Fibroblast of the conjunctiva (primary cell): ENCODE results near the gene LIME1.

Experiments
- DNase-seq: peaks from one replicate; pipeline ENCODE4 v3.0.0-alpha.2; 2010; ENCODE audit warnings: low read depth

The LIME1 gene

GRCh38 chr20:63737945-63738686 lies 1.7 kb downstream of the LIME1 start:
- no peak for DNase-seq

GRCh38 chr20:63738687-63739129 lies 2.2 kb downstream of the LIME1 start:
- DNase-seq, result no peak

DNA sequence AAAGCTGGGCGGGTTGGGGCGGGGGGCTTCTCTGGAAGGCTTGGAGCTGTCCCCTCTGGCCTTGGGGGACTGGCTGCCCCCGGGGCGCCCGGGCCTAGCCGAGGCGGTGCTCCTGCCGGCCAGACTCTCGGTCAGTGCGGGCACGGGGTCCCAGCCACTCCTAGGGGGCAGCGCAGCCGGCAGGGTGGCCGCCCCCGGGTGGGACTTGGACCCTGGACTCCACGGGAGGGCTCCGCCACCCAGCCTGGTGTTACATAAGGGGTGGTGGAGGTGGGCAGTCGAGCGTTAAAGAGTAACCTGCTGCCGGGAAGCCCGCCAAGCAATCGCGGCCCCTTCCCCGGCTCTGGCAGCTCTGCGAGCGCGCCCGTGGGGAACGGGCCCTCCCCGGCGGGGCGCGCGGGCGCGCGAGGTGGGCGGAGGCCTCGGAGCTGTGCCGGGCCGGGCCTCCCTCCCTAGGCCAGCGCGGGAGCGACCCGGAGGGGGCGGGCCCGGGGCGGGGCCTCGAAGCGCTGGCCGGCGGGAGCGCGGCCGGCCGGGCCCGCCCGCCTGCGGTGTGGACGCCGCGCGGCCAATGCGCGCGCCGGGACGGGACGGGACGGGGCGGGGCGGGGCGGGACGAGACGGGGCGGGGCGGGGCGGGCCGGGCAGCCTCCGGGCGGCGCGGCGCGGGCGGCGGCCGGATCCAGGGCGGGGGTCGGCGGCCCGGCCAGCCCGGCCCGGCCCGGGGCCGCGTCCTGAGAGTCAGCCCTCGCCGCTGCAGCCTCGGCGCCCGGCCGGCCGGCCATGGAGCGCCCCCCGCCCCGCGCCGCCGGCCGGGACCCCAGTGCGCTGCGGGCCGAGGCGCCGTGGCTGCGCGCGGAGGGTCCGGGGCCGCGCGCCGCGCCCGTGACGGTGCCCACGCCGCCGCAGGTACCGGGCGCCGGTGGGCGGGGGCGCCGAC lies 2.9 kb downstream of the LIME1 start, which contains the start of gene SLC2A4RG:
TSS of gene SLC2A4RG (plus strand) at position 647 of the 940 bp plus-strand sequence. CDS start at position 784, 137 bp downstream.
- DNase-seq, result peak; percentile 26

DNA sequence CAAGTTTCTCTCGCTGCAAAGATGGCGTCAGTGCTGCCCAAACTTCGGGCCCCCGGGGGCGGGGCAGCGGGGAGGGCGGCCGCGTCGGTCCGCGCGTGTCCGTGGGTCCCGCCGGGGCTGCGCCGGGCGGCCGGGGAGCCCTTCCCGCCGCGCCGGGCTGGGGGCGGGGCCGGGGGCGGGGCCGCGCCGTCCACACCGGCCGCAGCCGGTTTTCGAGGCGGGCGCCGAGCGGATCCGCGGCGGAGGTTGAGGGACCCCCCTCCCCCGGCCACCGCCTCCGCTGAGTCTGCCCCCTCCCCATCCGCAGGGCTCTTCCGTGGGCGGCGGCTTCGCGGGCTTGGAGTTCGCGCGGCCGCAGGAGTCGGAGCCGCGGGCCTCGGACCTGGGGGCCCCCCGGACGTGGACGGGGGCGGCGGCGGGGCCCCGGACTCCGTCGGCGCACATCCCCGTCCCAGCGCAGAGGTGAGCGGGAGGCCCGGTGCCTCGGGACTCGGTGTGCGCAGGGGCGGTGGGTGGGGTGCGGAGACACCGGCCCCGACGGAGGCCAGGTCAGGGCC lies 3.7 kb downstream of the LIME1 start:
- peak; percentile 20 for DNase-seq

GRCh38 chr20:63740627-63741353 lies 4.3 kb downstream of the LIME1 start:
- DNase-seq, result peak; percentile 91

DNA sequence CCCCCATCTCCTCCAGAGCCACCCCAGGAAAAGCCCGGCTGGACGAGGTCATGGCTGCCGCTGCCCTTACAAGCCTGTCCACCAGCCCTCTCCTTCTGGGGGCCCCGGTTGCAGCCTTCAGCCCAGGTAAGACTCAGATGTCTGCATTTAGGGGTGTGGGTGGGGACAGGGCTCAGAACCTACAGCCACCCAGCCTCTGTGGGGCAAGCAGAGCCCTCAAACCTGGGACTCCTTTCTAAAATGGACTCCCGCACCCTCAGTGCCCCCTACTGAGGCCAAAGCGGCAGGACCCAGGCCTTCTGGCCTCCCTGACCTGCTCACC lies 4.9 kb downstream of the LIME1 start:
- DNase-seq, result no peak

- no peak for DNase-seq
These were observed 5.4 kb downstream of the LIME1 start for GRCh38 chr20:63741676-63742380.

DNA sequence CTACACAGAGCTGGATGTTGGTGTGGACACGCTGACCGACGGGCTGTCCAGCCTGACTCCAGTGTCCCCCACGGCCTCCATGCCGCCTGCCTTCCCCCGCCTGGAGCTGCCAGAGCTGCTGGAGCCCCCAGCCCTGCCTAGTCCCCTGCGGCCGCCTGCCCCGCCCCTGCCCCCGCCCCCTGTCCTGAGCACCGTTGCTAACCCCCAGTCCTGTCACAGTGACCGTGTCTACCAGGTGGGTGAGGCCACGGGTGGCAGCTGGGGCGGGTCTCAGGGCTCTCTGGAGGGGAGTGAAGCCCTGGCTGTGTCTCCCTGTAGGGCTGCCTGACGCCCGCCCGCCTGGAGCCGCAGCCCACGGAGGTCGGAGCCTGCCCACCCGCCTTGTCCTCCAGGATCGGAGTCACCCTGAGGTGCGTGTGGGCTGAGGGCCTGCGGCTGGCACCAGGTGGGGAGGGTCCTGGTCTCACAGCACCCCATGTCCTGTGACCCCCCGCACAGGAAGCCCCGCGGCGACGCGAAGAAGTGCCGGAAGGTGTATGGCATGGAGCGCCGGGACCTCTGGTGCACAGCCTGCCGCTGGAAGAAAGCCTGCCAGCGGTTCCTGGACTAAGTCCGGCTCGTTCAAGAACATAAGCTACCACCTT lies 6.0 kb downstream of the LIME1 start:
- no peak for DNase-seq

DNA sequence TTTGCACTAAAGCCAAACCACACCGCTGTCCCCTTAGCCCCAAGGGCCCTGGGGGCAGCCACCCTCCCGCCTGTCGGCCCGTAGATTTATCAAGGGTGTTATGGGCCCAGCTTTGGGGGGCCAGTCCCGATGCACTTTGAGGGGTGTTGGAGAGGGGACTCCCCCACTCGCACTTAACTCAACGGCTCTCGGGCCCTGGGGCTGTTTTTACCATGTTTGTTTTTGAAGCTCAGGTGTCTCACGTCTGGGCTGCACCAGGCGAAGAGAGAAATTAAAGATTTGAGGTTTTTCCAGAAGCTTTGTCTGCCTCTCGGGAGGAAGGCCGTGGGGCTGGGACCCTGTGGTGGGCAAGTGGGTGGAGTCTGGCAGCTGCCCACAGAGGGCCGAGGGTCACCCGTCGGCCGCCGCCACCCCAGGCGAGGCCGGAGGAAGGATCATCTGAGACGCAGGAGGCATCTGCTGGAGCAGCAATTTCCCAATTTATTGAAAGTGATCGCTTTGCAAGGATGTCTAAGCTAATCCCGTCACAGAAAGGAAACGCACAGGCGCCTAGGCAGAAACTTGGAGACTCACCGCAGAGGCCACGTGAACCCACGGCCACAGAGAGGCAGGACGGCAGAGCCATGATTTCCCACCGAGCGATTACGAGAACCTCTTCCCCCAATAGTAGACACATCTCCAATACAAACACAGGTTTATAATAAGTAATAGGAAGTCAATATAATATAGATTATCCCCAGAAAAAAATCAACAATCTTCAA lies 6.9 kb downstream of the LIME1 start:
- DNase-seq, result no peak

- no peak for DNase-seq
These were observed 7.7 kb downstream of the LIME1 start for GRCh38 chr20:63744158-63744557.

- no peak for DNase-seq
These were observed 8.3 kb downstream of the LIME1 start for GRCh38 chr20:63744574-63745423.

GRCh38 chr20:63745424-63745805 lies 9.0 kb downstream of the LIME1 start:
- DNase-seq, result no peak

DNA sequence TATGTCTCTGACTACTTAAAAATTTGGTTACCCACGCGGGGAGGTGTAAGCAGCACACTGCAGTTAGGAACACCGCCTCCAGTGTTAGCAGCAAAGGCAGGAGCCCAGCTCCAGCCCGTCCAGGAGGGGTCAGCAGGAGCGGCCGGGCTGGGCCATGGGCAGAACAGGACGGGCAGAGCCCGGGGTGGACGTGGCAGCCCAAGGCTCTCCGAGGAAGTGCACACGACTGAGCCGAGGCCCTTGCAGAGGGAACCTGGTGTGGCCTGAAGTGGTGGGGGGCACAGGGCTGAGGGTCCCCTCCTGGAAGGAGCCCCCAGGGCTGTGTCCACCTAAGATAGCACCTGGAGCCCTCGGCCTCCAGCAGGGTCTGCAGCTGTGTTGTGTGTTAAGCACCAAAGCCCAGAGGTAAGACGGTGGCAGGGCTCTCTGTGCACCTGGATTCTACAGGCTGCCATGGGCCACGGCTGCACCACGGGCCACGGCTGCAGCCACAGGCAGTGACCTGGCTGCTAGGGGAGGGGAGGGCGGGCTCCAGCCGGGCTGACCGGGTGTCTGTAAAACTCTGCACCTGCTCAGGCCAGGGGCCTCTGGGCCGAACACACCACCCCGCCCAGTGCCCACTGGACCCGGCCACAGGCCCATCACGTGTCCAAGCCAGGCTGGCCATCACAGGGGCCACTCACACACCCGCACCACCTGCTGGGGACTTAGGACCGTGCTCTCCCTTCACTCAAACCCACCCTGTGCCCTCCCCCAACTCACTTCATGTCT lies 9.7 kb downstream of the LIME1 start:
- DNase-seq, result no peak

DNA sequence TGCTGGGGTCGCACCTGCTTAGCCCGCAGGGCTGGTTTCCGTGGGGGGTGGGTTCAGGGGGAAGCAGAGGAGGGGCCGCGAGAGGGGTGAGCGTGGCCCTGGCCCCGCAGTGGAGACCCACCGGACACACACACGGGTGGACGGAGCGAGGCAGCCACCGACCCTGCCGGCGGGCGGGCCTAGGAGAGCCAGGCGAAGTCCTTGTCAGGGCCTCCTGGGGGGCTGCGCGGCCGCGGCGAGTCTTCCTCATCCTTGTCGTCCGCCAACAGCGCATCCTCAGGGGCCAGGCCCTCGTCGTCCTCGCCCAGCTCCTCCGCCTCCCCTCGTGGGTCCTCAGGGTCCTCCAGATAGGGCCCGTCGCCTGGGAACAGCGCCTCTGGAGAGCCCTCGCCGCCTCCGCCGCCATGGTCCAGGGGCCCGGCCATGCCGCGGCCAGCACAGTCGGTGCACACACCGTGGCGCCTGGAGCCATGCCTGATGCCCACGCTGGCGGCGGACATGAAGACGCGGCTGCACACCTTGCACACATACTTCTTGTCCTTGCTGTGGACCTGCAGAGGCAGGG lies 10.4 kb downstream of the LIME1 start:
- DNase-seq, result no peak

- no peak for DNase-seq
These were observed 11.2 kb downstream of the LIME1 start for GRCh38 chr20:63747622-63748069.

GRCh38 chr20:63748070-63748933 lies 11.8 kb downstream of the LIME1 start:
- DNase-seq, result no peak

DNA sequence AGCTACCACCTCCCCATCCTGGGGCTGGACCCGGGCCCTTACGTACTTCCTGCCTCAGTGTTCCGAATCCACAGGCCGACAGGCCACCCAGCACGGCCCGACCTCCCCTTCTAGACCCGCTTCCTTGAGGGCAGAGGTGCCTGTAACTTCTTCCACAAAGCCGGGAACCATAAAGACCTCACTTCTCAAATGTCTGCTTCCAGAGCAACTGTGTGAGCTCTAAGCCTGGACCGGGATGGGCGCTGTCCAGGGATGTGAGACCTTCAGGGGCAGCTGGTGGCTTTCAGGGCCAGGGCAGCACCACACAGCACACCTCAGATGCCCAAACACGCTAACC lies 12.4 kb downstream of the LIME1 start:
- DNase-seq, result no peak
